ENCODE measurements around the gene NCOA3.

Gene NCOA3

DNA sequence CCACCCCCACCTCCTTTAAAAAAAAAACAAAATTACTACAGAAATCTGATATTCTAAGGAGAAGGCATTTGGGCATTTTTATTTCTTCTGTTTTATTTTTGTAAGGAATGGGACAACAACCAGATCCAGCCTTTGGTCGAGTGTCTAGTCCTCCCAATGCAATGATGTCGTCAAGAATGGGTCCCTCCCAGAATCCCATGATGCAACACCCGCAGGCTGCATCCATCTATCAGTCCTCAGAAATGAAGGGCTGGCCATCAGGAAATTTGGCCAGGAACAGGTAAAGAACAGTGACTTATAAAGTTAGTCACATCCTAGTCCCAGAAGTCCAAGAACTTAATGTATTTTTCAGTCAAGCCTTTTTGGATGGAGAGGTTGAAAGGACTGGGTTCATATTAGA is 150.6 kb downstream of the NCOA3 start:
- Histone ChIP-seq H3F3A (ENCODE audit: low read depth) (no peaks in the 10 kb centered on the region), H3K4me2 (ENCODE audit: low read depth, low read length, poor library complexity, severe bottlenecking) (no peak overlapping the region), H3K79me2 (ENCODE audit: insufficient read depth, low read length) (no peaks in the 10 kb centered on the region), H3K36me3 (ENCODE audit: insufficient read depth, low read length) (peaks cover 38% of the 10 kb centered on the region; the same call in 1 of the 2 replicates), H3K27me3 (ENCODE audit: insufficient read depth, low read length, poor library complexity, severe bottlenecking) (no peaks in the 10 kb centered on the region), H3K4me3 (ENCODE audit: low read length, poor library complexity, severe bottlenecking) (no peak overlapping the region), H3K9me2 (replicated peaks; ENCODE audit: low read depth, low read length) (no peaks in the 10 kb centered on the region), H4K20me1 (ENCODE audit: insufficient read depth, low read length, poor library complexity, severe bottlenecking) (no peaks in the 10 kb centered on the region), H3K9ac (ENCODE audit: low read depth, low read length, poor library complexity, severe bottlenecking) (no peak overlapping the region), H3K9me3 (ENCODE audit: insufficient read depth, low read depth, low read length) (no peaks in the 10 kb centered on the region), H3K4me1 (ENCODE audit: insufficient read depth, low read length, poor library complexity, severe bottlenecking) (no peaks in the 10 kb centered on the region), H2AFZ (ENCODE audit: low read length) (no peak overlapping the region)
- TF ChIP-seq EZH2phosphoT487 (IDR thresholded peaks at IDR 0.05; ENCODE audit: borderline replicate concordance), result no peak
- no peak for TF ChIP-seq CTCF (conservative IDR thresholded peaks at IDR 0.05; ENCODE audit: low read length)

DNA sequence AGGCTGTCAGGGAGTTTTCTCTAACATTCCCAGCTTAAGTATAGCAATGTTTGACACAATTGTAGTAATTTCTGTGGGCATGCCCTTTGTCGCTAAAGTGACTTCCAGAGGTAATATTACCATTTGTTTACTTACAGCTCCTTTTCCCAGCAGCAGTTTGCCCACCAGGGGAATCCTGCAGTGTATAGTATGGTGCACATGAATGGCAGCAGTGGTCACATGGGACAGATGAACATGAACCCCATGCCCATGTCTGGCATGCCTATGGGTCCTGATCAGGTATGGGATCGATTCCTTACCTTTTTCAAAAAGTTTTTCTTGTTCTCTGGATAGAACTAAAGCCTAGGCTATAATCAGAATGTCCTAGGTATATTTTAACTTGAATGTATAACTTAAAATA is 151.1 kb downstream of the NCOA3 start:
- H2AFZ ChIP-seq (ENCODE audit: low read length), result no peak overlapping the region
- H3K27me3 ChIP-seq (ENCODE audit: insufficient read depth, low read length, poor library complexity, severe bottlenecking), result no peaks in the 10 kb centered on the region
- H4K20me1 ChIP-seq (ENCODE audit: insufficient read depth, low read length, poor library complexity, severe bottlenecking), result no peaks in the 10 kb centered on the region
- H3K4me2 ChIP-seq (ENCODE audit: low read depth, low read length, poor library complexity, severe bottlenecking), result no peak overlapping the region
- H3K79me2 ChIP-seq (ENCODE audit: insufficient read depth, low read length), result no peaks in the 10 kb centered on the region
- TF ChIP-seq CTCF (conservative IDR thresholded peaks at IDR 0.05; ENCODE audit: low read length) (no peak), EZH2phosphoT487 (IDR thresholded peaks at IDR 0.05; ENCODE audit: borderline replicate concordance) (no peak)
- H3K9me2 ChIP-seq (replicated peaks; ENCODE audit: low read depth, low read length), result no peaks in the 10 kb centered on the region
- no peaks in the 10 kb centered on the region for H3F3A ChIP-seq (ENCODE audit: low read depth)
- no peak overlapping the region for H3K4me3 ChIP-seq (ENCODE audit: low read length, poor library complexity, severe bottlenecking)
- H3K9ac ChIP-seq (ENCODE audit: low read depth, low read length, poor library complexity, severe bottlenecking), result no peak overlapping the region
- H3K4me1 ChIP-seq (ENCODE audit: insufficient read depth, low read length, poor library complexity, severe bottlenecking), result no peaks in the 10 kb centered on the region
- H3K36me3 ChIP-seq (ENCODE audit: insufficient read depth, low read length), result peaks cover 36% of the 10 kb centered on the region; the same call in 1 of the 2 replicates
- H3K9me3 ChIP-seq (ENCODE audit: insufficient read depth, low read depth, low read length), result no peaks in the 10 kb centered on the region

DNA sequence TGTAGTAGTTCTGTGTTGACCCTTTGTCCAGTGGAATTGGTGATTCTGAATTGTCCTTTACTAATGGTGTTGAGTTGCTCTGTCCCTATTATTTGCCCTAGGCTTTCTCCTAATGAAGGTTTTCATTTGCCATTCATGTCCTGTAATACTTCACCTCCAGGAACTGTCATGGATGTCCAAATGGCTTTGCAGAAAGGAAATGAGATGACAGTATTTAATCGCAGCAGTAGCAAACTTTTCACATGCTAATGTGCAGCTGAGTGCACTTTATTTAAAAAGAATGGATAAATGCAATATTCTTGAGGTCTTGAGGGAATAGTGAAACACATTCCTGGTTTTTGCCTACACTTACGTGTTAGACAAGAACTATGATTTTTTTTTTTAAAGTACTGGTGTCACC is 152.2 kb downstream of the NCOA3 start:
- H3K9ac ChIP-seq (ENCODE audit: low read depth, low read length, poor library complexity, severe bottlenecking), result no peak overlapping the region
- no peaks in the 10 kb centered on the region for H3K4me1 ChIP-seq (ENCODE audit: insufficient read depth, low read length, poor library complexity, severe bottlenecking)
- no peak overlapping the region for H3K4me2 ChIP-seq (ENCODE audit: low read depth, low read length, poor library complexity, severe bottlenecking)
- no peaks in the 10 kb centered on the region for H3F3A ChIP-seq (ENCODE audit: low read depth)
- no peaks in the 10 kb centered on the region for H3K9me3 ChIP-seq (ENCODE audit: insufficient read depth, low read depth, low read length)
- no peak overlapping the region for H3K4me3 ChIP-seq (ENCODE audit: low read length, poor library complexity, severe bottlenecking)
- no peak overlapping the region for H2AFZ ChIP-seq (ENCODE audit: low read length)
- no peaks in the 10 kb centered on the region for H3K27me3 ChIP-seq (ENCODE audit: insufficient read depth, low read length, poor library complexity, severe bottlenecking)
- no peaks in the 10 kb centered on the region for H3K9me2 ChIP-seq (replicated peaks; ENCODE audit: low read depth, low read length)
- no peaks in the 10 kb centered on the region for H3K79me2 ChIP-seq (ENCODE audit: insufficient read depth, low read length)
- peaks cover 32% of the 10 kb centered on the region; the same call in 1 of the 2 replicates for H3K36me3 ChIP-seq (ENCODE audit: insufficient read depth, low read length)
- TF ChIP-seq CTCF (conservative IDR thresholded peaks at IDR 0.05; ENCODE audit: low read length) (no peak), EZH2phosphoT487 (IDR thresholded peaks at IDR 0.05; ENCODE audit: borderline replicate concordance) (no peak)
- no peaks in the 10 kb centered on the region for H4K20me1 ChIP-seq (ENCODE audit: insufficient read depth, low read length, poor library complexity, severe bottlenecking)
